B cell (primary cell): Measurements from ENCODE around the gene CLSTN2. TPM values are rescaled to one million over a fixed set of nuclear protein-coding genes. Genes with fewer than 3 reads are reported as not detected.

Source experiments
- ATAC-seq: fragments of 200-7000 bp; cut with Tn5 transposase; one replicate; pipeline ENCODE4 v1.10.0; 2021; ENCODE audit warnings: low read depth, mild to moderate bottlenecking, moderate number of reproducible peaks, moderate library complexity
- CTCF ChIA-PET: fragments of 350-600 bp; sonication (Branson Sonifier 250); formaldehyde crosslinking; loops from one replicate; lab custom pipeline; 2021; ENCODE audit warnings: antibody characterized with exemption, inconsistent platforms; lab: Charles Lee
- POLR2A ChIA-PET: fragments of 350-600 bp; sonication (Branson Sonifier 250); formaldehyde crosslinking; loops from one replicate; lab custom pipeline; 2021; ENCODE audit warnings: antibody characterized with exemption; lab: Charles Lee
- DNase-seq: peaks from one replicate; pipeline ENCODE4 v3.0.0; 2013
- H2AFZ ChIP-seq: 2 replicates; pipeline ENCODE4 v1.6.1; 2012; ENCODE audit warnings: mild to moderate bottlenecking, low read depth, low read length; ENCODE audit not compliant: insufficient read depth, poor library complexity, severe bottlenecking
- H3K27ac ChIP-seq, 2 donors: 1 replicate in 1 of 2; 2 replicates in 1 of 2; pipeline ENCODE4 v1.5.1; 2012 to 2013; ENCODE audit warnings: low read length in 2 of 2, mild to moderate bottlenecking in 2 of 2, moderate library complexity in 1 of 2
- H3K27me3 ChIP-seq, 4 experiments: fragments of 200-600 bp in 1 of 4; sonication (generic) in 1 of 4; replicated peaks in 1 of 4; 1 replicate in 2 of 4; 2 replicates in 2 of 4; pipeline versions ENCODE4 v1.6.1 to v1.7.0; 2013 to 2016; ENCODE audit warnings: low read length in 3 of 4, mild to moderate bottlenecking in 2 of 4, mixed read lengths in 1 of 4, moderate library complexity in 1 of 4; ENCODE audit not compliant: insufficient read depth in 4 of 4, control insufficient read depth in 3 of 4; ENCODE audit errors: control extremely low read depth in 1 of 4
- H3K36me3 ChIP-seq, 2 experiments: replicated peaks in 1 of 2; 1 replicate in 1 of 2; 2 replicates in 1 of 2; pipeline versions ENCODE4 v1.6.1 to v1.7.1; 2013; ENCODE audit warnings: low read length in 1 of 2; ENCODE audit not compliant: insufficient read depth in 2 of 2, control insufficient read depth in 1 of 2; ENCODE audit errors: control extremely low read depth in 1 of 2, extremely low read depth in 1 of 2
- H3K4me1 ChIP-seq, 2 donors: fragments of 200-600 bp in 1 of 2; sonication (generic) in 1 of 2; 1 replicate in 1 of 2; 2 replicates in 1 of 2; pipeline versions ENCODE4 v1.5.1 to v1.6.1; 2013 to 2017; ENCODE audit warnings: low read length in 2 of 2; ENCODE audit not compliant: control insufficient read depth in 2 of 2, insufficient read depth in 2 of 2
- H3K4me2 ChIP-seq: replicated peaks from 2 replicates; pipeline ENCODE3; 2012; ENCODE audit warnings: mild to moderate bottlenecking, low read depth, low read length; ENCODE audit not compliant: poor library complexity, severe bottlenecking
- H3K4me3 ChIP-seq, 5 experiments: fragments of 200-600 bp in 1 of 5; sonication (generic) in 1 of 5; 1 replicate in 3 of 5; 2 replicates in 2 of 5; pipeline versions ENCODE4 v1.5.1 to v1.7.0; 2011 to 2016; ENCODE audit warnings: low read length in 4 of 5, mild to moderate bottlenecking in 4 of 5, low read depth in 2 of 5, control low read depth in 1 of 5, moderate library complexity in 1 of 5; ENCODE audit not compliant: insufficient read depth in 1 of 5; ENCODE audit errors: control extremely low read depth in 1 of 5, extremely low read depth in 1 of 5
- H3K79me2 ChIP-seq: fragments of 200-600 bp; sonication (generic); one replicate; pipeline ENCODE4 v1.6.0; 2016; ENCODE audit warnings: low read length; ENCODE audit not compliant: control insufficient read depth, insufficient read depth
- H3K9ac ChIP-seq: fragments of 200-600 bp; sonication (generic); 2 replicates; pipeline ENCODE4 v1.6.1; 2017; ENCODE audit warnings: mild to moderate bottlenecking, low read length, moderate library complexity
- H3K9me3 ChIP-seq, 3 donors: one replicate each; pipeline versions ENCODE4 v1.6.1 to v1.7.1; 2013; ENCODE audit warnings: low read length in 2 of 3; ENCODE audit not compliant: control insufficient read depth in 2 of 3, insufficient read depth in 1 of 3; ENCODE audit errors: control extremely low read depth in 1 of 3
- H4K20me1 ChIP-seq: 2 replicates; pipeline ENCODE4 v1.6.0; 2012; ENCODE audit warnings: mild to moderate bottlenecking, low read length; ENCODE audit not compliant: insufficient read depth, control insufficient read depth, poor library complexity, severe bottlenecking
- H3K27ac Mint-ChIP-seq: one replicate; pipeline ENCODE4 v1.8.0; 2021; ENCODE audit warnings: mixed read lengths
- H3K27me3 Mint-ChIP-seq: one replicate; pipeline ENCODE4 v1.8.0; 2021; ENCODE audit warnings: mixed read lengths
- H3K4me1 Mint-ChIP-seq: one replicate; pipeline ENCODE4 v1.8.0; 2021; ENCODE audit warnings: mixed read lengths
- H3K4me3 Mint-ChIP-seq: one replicate; pipeline ENCODE4 v1.8.0; 2021; ENCODE audit warnings: mixed read lengths
- H3K9me3 Mint-ChIP-seq: one replicate; pipeline ENCODE4 v1.8.0; 2022; ENCODE audit warnings: mixed read lengths; ENCODE audit not compliant: insufficient read depth
- EZH2 ChIP-seq: IDR thresholded peaks from 2 replicates; pipeline ENCODE4 v1.6.1; 2012; ENCODE audit warnings: borderline replicate concordance, low read depth, mild to moderate bottlenecking, moderate library complexity, low read length; ENCODE audit not compliant: insufficient read depth, poor library complexity, severe bottlenecking
- whole genome bisulfite sequencing: methylation state at CpG from one replicate; pipeline ENCODE4 v1.1.5; 2013; ENCODE audit warnings: missing lambda C conversion rate; ENCODE audit not compliant: insufficient coverage; 5-methylcytosine and 5-hydroxymethylcytosine counted together
- intact Hi-C: fragments of 100-400 bp; cut with micrococcal nuclease; formaldehyde crosslinking; loops from one replicate; pipeline ENCODE4 v1.10.0; 2022
- polyA plus RNA-seq: library from polyadenylated mRNA; depleted of rRNA; stranded (reverse); fragments of >200 nt; gene quantifications from 2 replicates; pipeline ENCODE4 v1.2.3, GENCODE V29; 2012
- total RNA-seq, 2 donors: library from RNA; stranded (reverse); fragments of 120-200 nt in 1 of 2; gene quantifications; 1 replicate in 1 of 2; 2 replicates in 1 of 2; pipeline versions ENCODE4 v1.2.3 to v1.2.4, GENCODE V29; 2013 to 2022
- TF ChIP-seq, protein P1 (sequence below): fragments of 200-600 bp; IDR thresholded peaks from one replicate; pipeline ENCODE4 v1.8.0; 2022; ENCODE audit warnings: antibody characterized with exemption, mild to moderate bottlenecking

Gene CLSTN2
- total and polyA plus RNA-seq, 2 donors (not counting 1 experiment from before 2014, with no cell fraction given) = not detected

DNA sequence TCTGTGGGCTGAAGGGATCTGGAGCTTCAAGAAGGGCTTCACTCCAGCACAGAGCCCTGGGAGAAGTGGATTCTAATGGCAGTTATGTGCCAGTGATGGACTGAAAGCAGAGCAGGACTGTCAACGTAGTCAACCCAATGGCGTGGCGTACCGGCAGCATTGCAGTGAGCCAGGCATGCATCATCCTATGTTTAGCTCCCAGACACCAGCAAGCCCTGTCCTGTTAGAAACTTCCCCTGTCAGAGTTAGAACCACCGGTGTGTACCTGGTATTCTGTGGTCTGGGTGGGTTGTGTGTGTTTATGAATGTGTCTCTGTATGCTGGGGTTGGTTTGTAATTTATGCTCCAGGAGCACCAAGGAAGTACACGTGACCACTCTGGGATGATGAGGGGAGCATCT lies 86.3 kb downstream of the CLSTN2 start:
- intact Hi-C loops = no loop called here
- Mint-ChIP-seq H3K9me3 (no peaks in the 10 kb centered on the region), H3K27ac (no peak overlapping the region), H3K4me1 (no peaks in the 10 kb centered on the region), H3K4me3 (no peak overlapping the region), H3K27me3 (no peaks in the 10 kb centered on the region)
- Histone ChIP-seq H3K9ac (no peak overlapping the region), H3K4me1 (no peaks in the 10 kb centered on the region), H4K20me1 (no peaks in the 10 kb centered on the region), H3K36me3 (no peaks in the 10 kb centered on the region), H3K27ac (no peak overlapping the region), H3K27me3 (no peaks in the 10 kb centered on the region), H2AFZ (no peak overlapping the region), H3K79me2 (no peaks in the 10 kb centered on the region), H3K4me3 (no peak overlapping the region), H3K9me3 (peaks cover 0 to 4% (median 0%) of the 10 kb centered on the region in 3 donors), H3K4me2 (no peak overlapping the region)
- ATAC-seq (no peak), DNase-seq (no peak)
- POLR2A ChIA-PET = no interaction called here
- no peak for TF ChIP-seq EZH2
- TF ChIP-seq, protein P1, sequence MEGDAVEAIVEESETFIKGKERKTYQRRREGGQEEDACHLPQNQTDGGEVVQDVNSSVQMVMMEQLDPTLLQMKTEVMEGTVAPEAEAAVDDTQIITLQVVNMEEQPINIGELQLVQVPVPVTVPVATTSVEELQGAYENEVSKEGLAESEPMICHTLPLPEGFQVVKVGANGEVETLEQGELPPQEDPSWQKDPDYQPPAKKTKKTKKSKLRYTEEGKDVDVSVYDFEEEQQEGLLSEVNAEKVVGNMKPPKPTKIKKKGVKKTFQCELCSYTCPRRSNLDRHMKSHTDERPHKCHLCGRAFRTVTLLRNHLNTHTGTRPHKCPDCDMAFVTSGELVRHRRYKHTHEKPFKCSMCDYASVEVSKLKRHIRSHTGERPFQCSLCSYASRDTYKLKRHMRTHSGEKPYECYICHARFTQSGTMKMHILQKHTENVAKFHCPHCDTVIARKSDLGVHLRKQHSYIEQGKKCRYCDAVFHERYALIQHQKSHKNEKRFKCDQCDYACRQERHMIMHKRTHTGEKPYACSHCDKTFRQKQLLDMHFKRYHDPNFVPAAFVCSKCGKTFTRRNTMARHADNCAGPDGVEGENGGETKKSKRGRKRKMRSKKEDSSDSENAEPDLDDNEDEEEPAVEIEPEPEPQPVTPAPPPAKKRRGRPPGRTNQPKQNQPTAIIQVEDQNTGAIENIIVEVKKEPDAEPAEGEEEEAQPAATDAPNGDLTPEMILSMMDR = no peak
- 93% methylated on average over 6 of the region's 6 CpGs for WGBS
- CTCF ChIA-PET = no interaction called here

DNA sequence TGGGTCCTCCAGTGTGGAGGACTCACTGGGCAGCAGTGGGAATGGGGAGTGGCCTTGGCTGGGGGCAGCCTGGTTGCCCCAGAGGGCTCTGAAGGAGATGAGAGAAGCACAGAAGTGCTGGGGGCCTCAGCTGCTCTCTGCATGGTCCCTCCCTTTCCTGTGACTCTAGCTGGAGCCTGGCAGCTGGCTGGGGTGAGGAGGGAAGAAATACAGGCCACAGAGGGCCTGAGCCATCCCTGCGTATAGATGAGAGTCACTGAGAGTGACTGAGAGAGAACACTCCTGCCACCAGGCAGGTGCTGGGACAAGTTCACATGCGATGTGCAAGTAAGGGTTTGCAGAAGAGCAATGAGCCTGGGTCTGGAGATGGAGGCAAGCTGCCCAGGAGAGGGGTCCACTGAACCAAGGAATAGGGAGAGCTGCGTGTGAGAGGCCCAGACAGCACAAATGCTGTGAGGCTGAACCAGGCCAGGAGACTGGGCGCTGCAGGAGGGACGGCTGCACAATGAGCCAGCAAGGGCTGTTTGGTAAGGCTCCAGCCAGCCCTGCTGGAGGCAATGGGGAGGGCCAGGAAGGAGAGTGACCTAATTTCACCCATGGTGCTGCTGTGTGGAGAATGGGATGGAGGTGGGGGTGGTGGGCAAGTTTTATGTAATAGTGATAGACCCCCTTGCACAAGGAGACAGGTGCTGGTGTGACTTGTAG lies 87.2 kb downstream of the CLSTN2 start:
- no peaks in the 10 kb centered on the region for H3K79me2 ChIP-seq
- H3K27me3 Mint-ChIP-seq = peaks cover 3% of the 10 kb centered on the region
- intact Hi-C loops = no loop called here
- no peaks in the 10 kb centered on the region for H3K4me1 Mint-ChIP-seq
- H3K36me3 ChIP-seq = no peaks in the 10 kb centered on the region
- no peak for TF ChIP-seq EZH2
- TF ChIP-seq, protein P1 = no peak
- 77% methylated on average over 5 of the region's 5 CpGs for WGBS
- ChIA-PET POLR2A (no interaction called here), CTCF (no interaction called here)
- no peak overlapping the region for H2AFZ ChIP-seq
- no peak overlapping the region for H3K4me3 ChIP-seq
- ATAC-seq (no peak), DNase-seq (no peak)
- H3K4me3 Mint-ChIP-seq = no peak overlapping the region
- no peaks in the 10 kb centered on the region for H4K20me1 ChIP-seq
- no peak overlapping the region for H3K27ac ChIP-seq
- no peaks in the 10 kb centered on the region for H3K4me1 ChIP-seq
- H3K4me2 ChIP-seq = no peak overlapping the region
- H3K9ac ChIP-seq = no peak overlapping the region
- H3K27ac Mint-ChIP-seq = no peak overlapping the region
- no peaks in the 10 kb centered on the region for H3K27me3 ChIP-seq
- no peaks in the 10 kb centered on the region for H3K9me3 Mint-ChIP-seq
- H3K9me3 ChIP-seq = peaks cover 0 to 4% (median 0%) of the 10 kb centered on the region in 3 donors
